Vagina (tissue), 2 donors: ENCODE measurements around the gene AKR1C1. TPM values are rescaled to one million over a fixed set of nuclear protein-coding genes. Genes with fewer than 3 reads are reported as not detected.
"Not testable (repeated sequence)": the region's sequence is repeated elsewhere in the genome, so short reads cannot be mapped to it uniquely, and the experiment has no call there.

Source experiments
- DNase-seq, 2 donors: peaks; one replicate each; pipeline ENCODE4 v3.0.0-alpha.2; 2017; ENCODE audit errors: extremely low spot score in 2 of 2
- H3K27ac ChIP-seq: fragments of 200-600 bp; sonication (generic); one replicate; pipeline ENCODE4 v1.5.1; 2019
- H3K27me3 ChIP-seq: fragments of 200-600 bp; sonication (generic); one replicate; pipeline ENCODE4 v1.5.1; 2019
- H3K36me3 ChIP-seq, 2 donors: fragments of 200-600 bp; sonication (generic); one replicate each; pipeline ENCODE4 v1.5.1; 2017 to 2019
- H3K4me1 ChIP-seq: fragments of 200-600 bp; sonication (generic); one replicate; pipeline ENCODE4 v1.5.1; 2019
- H3K4me3 ChIP-seq, 2 donors: fragments of 200-600 bp; sonication (generic); 1 replicate in 1 of 2; 2 replicates in 1 of 2; pipeline ENCODE4 v1.5.1; 2016 to 2019
- H3K9me3 ChIP-seq: fragments of 200-600 bp; sonication (generic); one replicate; pipeline ENCODE4 v1.5.1; 2019
- POLR2A ChIP-seq, 2 donors: fragments of 450-650 bp; IDR thresholded peaks; one replicate each; pipeline ENCODE4 v1.6.1; 2017; ENCODE audit warnings: antibody characterized with exemption in 2 of 2, mild to moderate bottlenecking in 2 of 2, moderate library complexity in 2 of 2
- POLR2AphosphoS5 ChIP-seq, 2 donors: sonication (generic); formaldehyde crosslinking; IDR thresholded peaks; one replicate each; pipeline ENCODE4 v1.9.0; 2017; ENCODE audit warnings: antibody characterized with exemption in 2 of 2, mild to moderate bottlenecking in 2 of 2, low read depth in 1 of 2; ENCODE audit not compliant: insufficient read depth in 1 of 2
- intact Hi-C: fragments of 100-400 bp; cut with DNase I; formaldehyde crosslinking; loops from one replicate; pipeline ENCODE4 v1.15.1; 2023
- total RNA-seq: library from RNA; depleted of rRNA; stranded (reverse); fragments of >200 nt; gene quantifications from one replicate; pipeline ENCODE4 v1.2.3, GENCODE V29; 2016
- TF ChIP-seq, protein P1 (sequence below), 3 experiments: fragments of 450-650 bp in 2 of 3; fragments of 200-600 bp in 1 of 3; sonication (generic) in 1 of 3; IDR thresholded peaks; one replicate each; pipeline ENCODE4 v1.5.1; 2017 to 2019; ENCODE audit warnings: antibody characterized with exemption in 3 of 3, mild to moderate bottlenecking in 2 of 3, moderate library complexity in 2 of 3

The AKR1C1 gene
- total RNA-seq, 1 donor from 2014 or later: 73.7 TPM

DNA sequence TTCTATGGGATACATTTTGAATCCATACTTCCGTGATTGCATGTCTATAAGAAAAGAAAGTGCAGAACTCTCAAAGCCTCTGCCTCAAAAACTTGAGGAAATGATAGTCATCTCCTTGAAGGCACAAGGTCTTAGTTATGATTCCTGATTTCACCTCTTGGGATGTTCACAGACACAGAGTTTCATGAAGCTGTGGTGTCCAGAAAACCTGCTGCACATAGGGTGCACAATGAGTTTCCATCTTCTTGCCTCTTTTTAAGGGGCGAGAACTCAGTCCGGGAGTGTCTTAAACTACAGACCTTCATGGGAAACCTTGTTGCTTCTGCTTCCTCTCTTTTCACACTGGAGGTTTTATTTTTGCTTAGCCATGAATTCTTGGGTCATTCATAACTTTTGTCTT lies 4.0 kb downstream of the AKR1C1 start:
- H3K27me3 ChIP-seq, H3K27ac ChIP-seq, H3K9me3 ChIP-seq, H3K4me1 ChIP-seq, H3K4me3 ChIP-seq, DNase-seq, intact Hi-C loops: not testable (repeated sequence)
- peaks cover 0 to 18% of the 10 kb centered on the region in 2 donors for H3K36me3 ChIP-seq

DNA sequence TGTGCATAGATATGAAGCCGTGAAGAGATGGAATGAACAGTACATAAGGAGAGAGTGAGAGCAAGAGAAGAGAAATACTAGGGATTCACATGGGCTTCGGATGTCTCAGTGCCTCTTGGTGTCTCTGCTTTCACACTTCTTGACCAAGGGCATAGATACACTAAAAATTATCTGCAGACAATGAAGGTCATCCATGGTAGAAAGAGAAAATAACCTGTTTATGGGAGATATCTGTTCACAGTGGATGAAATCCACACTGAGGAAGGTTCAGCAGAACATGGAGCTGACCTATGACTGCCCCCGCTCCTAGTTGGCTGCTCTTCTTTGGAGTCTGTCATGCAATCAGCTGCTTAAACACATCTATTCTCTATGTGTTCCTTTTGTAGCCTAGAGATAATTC lies 6.1 kb downstream of the AKR1C1 start:
- H3K4me3 ChIP-seq, H3K9me3 ChIP-seq, H3K27me3 ChIP-seq, DNase-seq, H3K4me1 ChIP-seq, H3K27ac ChIP-seq, intact Hi-C loops: not testable (repeated sequence)
- H3K36me3 ChIP-seq: peaks cover 0 to 18% of the 10 kb centered on the region in 2 donors

DNA sequence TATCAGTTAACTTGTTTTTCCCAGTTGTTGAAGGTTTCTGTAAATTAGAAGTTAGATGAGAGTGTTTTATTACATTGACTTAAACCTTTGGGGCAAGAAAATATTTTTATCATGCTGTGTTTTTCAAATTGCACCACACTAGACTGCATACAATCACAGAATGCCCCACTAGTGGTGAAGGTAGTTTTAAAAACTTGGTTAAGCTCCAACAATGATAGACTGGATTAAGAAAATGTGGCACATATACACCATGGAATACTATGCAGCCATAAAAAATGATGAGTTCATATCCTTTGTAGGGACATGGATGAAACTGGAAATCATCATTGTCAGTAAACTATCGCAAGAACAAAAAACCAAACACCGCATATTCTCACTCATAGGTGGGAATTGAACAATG lies 7.1 kb downstream of the AKR1C1 start:
- H3K27ac ChIP-seq, H3K27me3 ChIP-seq, intact Hi-C loops, H3K4me3 ChIP-seq, H3K9me3 ChIP-seq, DNase-seq, H3K4me1 ChIP-seq: not testable (repeated sequence)
- peaks cover 0 to 18% of the 10 kb centered on the region in 2 donors for H3K36me3 ChIP-seq

DNA sequence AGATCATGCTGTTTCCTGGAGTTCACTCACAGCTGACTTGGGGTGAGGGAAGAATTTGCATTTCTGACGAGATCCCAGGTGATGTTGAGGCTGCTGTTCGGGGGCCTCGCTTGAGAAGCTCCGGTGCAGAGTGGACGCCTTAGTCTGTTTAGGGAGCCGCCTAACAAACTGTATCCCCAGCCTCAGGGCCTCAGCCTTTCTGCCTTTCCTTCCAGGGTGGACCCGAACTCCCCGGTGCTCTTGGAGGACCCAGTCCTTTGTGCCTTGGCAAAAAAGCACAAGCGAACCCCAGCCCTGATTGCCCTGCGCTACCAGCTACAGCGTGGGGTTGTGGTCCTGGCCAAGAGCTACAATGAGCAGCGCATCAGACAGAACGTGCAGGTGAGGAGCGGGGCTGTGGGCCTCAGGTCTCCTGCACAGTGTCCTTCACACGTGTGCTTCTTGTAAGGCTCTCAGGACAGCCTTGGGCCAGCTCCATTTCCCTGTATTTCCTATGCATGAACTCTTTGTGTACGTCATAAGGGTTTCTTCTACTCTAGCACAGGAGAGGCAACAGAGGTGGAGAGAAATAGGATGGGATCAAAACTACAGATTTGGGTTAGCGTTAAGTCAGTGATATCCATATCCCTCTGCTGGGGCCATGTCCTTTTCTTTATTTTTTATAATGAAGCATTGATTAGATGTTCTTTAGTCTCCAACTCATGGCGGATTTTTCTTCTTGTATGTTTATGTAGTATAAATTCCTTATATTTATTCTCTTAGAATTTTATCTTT lies 9.3 kb downstream of the AKR1C1 start:
- peaks cover 0 to 18% of the 10 kb centered on the region in 2 donors for H3K36me3 ChIP-seq
- H3K4me3 ChIP-seq, H3K27ac ChIP-seq, intact Hi-C loops, H3K27me3 ChIP-seq, H3K4me1 ChIP-seq, DNase-seq, H3K9me3 ChIP-seq: not testable (repeated sequence)

DNA sequence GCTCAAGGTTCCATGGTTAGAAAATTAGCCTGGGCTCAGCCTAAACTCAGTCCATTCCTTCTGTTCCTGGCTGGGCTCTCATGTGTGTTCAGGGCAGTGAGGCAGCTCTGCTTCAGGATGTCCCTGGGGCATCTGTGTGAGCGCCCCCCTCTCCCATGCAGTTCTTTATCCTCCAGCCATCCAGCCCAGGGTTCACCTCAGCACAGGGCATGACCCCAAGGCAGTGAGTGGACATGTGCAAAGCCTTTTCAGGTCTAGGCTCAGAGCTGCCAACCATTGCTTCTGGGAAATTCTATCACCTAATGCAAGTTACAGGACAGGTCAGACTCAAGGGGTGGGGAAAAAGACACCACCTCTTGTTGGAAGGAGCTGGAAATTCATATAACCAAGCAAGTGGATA lies 10.1 kb downstream of the AKR1C1 start:
- H3K27ac ChIP-seq, H3K27me3 ChIP-seq, intact Hi-C loops, H3K4me1 ChIP-seq, H3K9me3 ChIP-seq, DNase-seq, H3K4me3 ChIP-seq: not testable (repeated sequence)
- peaks cover 0 to 18% of the 10 kb centered on the region in 2 donors for H3K36me3 ChIP-seq

DNA sequence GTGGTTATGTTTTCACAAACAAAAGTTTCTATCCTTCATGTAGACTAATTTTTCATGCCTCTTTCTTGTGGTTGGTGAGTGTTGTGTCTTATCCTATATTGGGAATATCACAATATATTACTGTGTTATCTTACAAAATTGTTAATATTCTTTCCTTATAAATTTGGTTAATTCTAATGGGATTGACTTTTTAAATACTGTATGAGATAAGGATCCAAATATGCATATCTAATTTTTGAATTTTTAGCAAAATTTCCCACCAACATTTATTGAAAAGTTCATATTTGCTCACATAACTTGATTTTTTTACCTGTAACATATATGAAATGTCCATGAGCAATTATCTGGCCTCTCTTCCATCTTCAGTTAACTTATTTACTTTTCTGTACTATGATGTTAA lies 11.2 kb downstream of the AKR1C1 start:
- DNase-seq, H3K9me3 ChIP-seq, H3K4me3 ChIP-seq, H3K27me3 ChIP-seq, intact Hi-C loops, H3K27ac ChIP-seq, H3K4me1 ChIP-seq: not testable (repeated sequence)
- H3K36me3 ChIP-seq: peaks cover 0 to 11% of the 10 kb centered on the region in 2 donors

DNA sequence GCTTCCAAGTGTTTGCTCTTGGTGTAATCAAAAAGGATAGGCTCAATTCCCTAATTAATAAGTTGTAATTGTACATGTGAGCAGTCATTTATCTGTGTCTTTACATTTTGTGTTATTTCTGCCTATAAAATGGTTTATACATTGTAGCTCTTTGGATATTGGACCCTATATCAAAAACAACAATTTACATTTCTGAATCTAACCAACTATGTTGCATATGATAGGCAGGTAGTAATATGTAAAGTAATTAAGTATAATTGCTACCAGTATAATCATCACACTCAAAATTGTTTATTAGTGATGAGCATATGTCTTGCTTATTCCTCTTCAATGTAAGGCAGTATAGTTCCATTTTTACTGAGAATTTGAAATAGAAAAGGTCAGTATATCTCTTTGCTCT lies 13.8 kb downstream of the AKR1C1 start:
- DNase-seq: no peak
- TF ChIP-seq, protein P1, sequence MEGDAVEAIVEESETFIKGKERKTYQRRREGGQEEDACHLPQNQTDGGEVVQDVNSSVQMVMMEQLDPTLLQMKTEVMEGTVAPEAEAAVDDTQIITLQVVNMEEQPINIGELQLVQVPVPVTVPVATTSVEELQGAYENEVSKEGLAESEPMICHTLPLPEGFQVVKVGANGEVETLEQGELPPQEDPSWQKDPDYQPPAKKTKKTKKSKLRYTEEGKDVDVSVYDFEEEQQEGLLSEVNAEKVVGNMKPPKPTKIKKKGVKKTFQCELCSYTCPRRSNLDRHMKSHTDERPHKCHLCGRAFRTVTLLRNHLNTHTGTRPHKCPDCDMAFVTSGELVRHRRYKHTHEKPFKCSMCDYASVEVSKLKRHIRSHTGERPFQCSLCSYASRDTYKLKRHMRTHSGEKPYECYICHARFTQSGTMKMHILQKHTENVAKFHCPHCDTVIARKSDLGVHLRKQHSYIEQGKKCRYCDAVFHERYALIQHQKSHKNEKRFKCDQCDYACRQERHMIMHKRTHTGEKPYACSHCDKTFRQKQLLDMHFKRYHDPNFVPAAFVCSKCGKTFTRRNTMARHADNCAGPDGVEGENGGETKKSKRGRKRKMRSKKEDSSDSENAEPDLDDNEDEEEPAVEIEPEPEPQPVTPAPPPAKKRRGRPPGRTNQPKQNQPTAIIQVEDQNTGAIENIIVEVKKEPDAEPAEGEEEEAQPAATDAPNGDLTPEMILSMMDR (IDR thresholded peaks at IDR 0.05): no peak
- TF ChIP-seq POLR2A (IDR thresholded peaks at IDR 0.05): no peak
- Histone ChIP-seq H3K27ac (no peak overlapping the region), H3K27me3 (no peaks in the 10 kb centered on the region), H3K4me3 (no peak overlapping the region), H3K4me1 (peaks cover 6% of the 10 kb centered on the region), H3K9me3 (no peaks in the 10 kb centered on the region), H3K36me3 (peaks cover 0 to 4% of the 10 kb centered on the region in 2 donors)
- intact Hi-C loops: no loop called here

DNA sequence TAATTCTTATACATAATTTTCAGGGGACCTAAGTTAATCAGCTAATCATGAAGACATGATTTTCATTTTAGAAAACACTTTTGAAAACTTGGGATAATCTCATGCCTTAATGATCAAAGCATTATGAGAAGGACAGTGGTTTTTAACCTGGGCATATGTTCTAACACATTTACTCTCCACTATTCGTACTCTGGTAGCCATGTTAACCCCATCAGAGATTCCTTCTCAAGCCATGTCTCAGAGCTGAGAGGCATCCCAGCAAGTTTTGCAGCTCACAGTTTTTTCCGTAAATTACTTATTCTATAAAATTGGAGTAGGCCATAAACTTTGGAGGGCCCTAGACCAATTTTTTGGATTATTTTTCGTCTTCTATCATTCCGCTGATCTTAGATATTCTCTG lies 15.7 kb downstream of the AKR1C1 start:
- Histone ChIP-seq H3K27ac (no peak overlapping the region), H3K27me3 (no peaks in the 10 kb centered on the region), H3K4me1 (peaks cover 10% of the 10 kb centered on the region), H3K9me3 (no peaks in the 10 kb centered on the region), H3K36me3 (peaks cover 0 to 4% of the 10 kb centered on the region in 2 donors), H3K4me3 (no peak overlapping the region)
- TF ChIP-seq POLR2A (IDR thresholded peaks at IDR 0.05): no peak
- TF ChIP-seq POLR2AphosphoS5 (IDR thresholded peaks at IDR 0.05; ENCODE audit: insufficient read depth in 1 of 2, low read depth in 1 of 2): no peak
- TF ChIP-seq, protein P1 (IDR thresholded peaks at IDR 0.05): no peak
- no peak for DNase-seq
- intact Hi-C loops: no loop called here
